WI38 (cell line): Measurements from ENCODE around the gene SLC26A6.

ENCODE experiments used
- H3K4me3 ChIP-seq: 2 replicates; pipeline ENCODE4 v1.5.1; 2011; ENCODE audit warnings: low read depth, mild to moderate bottlenecking, control low read depth, low read length
- CTCF ChIP-seq: IDR thresholded peaks from 2 replicates; pipeline ENCODE4 v1.5.1; 2012; ENCODE audit warnings: low read depth, mild to moderate bottlenecking, control low read depth, low read length

SLC26A6 gene

GRCh38 chr3:48584836-48585235, 50.4 kb downstream of the SLC26A6 start:
- H3K4me3 ChIP-seq, result no peak overlapping the region
- TF ChIP-seq CTCF, result no peak

GRCh38 chr3:48581621-48582481, 53.4 kb downstream of the SLC26A6 start:
- no peak overlapping the region for H3K4me3 ChIP-seq
- TF ChIP-seq CTCF, result no peak

- no peak for TF ChIP-seq CTCF
- H3K4me3 ChIP-seq, result no peak overlapping the region
Measured at GRCh38 chr3:48576647-48577046, 58.6 kb downstream of the SLC26A6 start.
